Fibroblast of the aortic adventitia (primary cell): ENCODE measurements around the gene GPR149. TPM values are rescaled to one million over a fixed set of nuclear protein-coding genes. Genes with fewer than 3 reads are reported as not detected.

Experiments
- DNase-seq: peaks from one replicate; pipeline ENCODE4 v3.0.0-alpha.2; 2010; ENCODE audit warnings: low read depth
- H3K4me3 ChIP-seq: 2 replicates; pipeline ENCODE4 v1.5.1; 2011; ENCODE audit warnings: low read depth, mild to moderate bottlenecking, control low read depth, low read length, moderate library complexity
- small RNA-seq: library from RNA; depleted of rRNA; stranded (forward); fragments of <200 nt; gene quantifications from one replicate; pipeline ENCODE3, GENCODE V24; 2012
- total RNA-seq: library from RNA; depleted of rRNA; stranded (reverse); fragments of >200 nt; gene quantifications from 2 replicates; pipeline ENCODE4 v1.2.3, GENCODE V29; 2012; ENCODE audit warnings: low replicate concordance
- TF ChIP-seq, protein P1 (sequence below): IDR thresholded peaks from 2 replicates; pipeline ENCODE4 v1.5.1; 2011; ENCODE audit warnings: mild to moderate bottlenecking, low read length, control low read depth, inconsistent platforms; ENCODE audit not compliant: insufficient read depth

The GPR149 gene
- total RNA-seq, 1 donor, result not detected

DNA sequence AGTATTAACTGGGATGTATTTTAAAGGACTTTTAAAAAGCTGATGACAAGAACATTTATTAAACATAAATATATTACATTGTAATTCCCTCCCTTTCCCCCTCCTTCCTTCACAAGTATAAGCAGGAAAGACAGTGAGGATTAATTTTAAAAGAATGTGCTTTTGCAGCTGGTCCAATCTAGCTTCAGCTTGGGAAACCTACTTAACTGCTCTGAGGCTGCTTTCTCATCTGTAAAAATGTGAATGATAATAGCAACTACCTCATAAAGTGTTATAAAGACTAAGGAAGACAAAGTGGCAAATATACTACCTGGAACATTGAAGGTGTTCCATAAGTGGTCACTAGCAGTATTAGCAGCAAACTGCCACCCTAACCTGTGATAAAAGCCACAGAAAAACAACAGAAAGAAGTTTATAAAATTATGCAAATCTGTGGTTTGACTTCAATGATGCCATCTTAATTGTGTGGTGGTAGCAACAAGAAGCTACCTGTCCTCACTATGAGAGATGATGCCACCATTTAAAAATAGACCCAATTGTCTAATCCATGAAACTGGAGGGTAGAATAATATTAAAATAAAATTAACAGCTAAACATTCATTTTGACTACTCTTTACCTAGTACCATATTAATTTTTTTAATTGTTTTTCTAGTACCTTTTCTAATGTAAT, 125.7 kb downstream of the GPR149 start:
- DNase-seq, result peak; percentile 8
- TF ChIP-seq, protein P1, sequence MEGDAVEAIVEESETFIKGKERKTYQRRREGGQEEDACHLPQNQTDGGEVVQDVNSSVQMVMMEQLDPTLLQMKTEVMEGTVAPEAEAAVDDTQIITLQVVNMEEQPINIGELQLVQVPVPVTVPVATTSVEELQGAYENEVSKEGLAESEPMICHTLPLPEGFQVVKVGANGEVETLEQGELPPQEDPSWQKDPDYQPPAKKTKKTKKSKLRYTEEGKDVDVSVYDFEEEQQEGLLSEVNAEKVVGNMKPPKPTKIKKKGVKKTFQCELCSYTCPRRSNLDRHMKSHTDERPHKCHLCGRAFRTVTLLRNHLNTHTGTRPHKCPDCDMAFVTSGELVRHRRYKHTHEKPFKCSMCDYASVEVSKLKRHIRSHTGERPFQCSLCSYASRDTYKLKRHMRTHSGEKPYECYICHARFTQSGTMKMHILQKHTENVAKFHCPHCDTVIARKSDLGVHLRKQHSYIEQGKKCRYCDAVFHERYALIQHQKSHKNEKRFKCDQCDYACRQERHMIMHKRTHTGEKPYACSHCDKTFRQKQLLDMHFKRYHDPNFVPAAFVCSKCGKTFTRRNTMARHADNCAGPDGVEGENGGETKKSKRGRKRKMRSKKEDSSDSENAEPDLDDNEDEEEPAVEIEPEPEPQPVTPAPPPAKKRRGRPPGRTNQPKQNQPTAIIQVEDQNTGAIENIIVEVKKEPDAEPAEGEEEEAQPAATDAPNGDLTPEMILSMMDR, result no peak

DNA sequence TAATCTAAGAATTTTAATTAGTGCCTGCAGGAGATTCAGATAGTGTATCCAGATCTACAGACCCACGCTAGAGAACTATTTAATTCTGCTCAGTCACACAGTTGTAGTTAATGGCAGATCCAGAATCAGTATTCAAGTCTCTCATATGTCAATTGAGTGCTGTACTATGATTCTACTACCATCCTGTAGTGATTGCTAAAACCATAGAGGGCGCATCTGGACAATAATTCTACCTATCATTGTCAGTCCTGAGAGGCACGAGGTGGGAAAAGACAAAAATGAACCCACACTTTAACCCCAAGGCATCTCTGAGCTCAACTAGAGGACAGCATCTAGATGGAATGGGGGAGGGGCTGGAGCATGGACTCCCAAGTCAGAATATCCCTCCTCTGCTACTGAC, 128.4 kb downstream of the GPR149 start:
- TF ChIP-seq, protein P1, result no peak
- H3K4me3 ChIP-seq, result no peak overlapping the region
- no peak for DNase-seq

More for the DNA sequence above, 125.7 kb downstream of the GPR149 start:
- H3K4me3 ChIP-seq, result no peak overlapping the region

DNA sequence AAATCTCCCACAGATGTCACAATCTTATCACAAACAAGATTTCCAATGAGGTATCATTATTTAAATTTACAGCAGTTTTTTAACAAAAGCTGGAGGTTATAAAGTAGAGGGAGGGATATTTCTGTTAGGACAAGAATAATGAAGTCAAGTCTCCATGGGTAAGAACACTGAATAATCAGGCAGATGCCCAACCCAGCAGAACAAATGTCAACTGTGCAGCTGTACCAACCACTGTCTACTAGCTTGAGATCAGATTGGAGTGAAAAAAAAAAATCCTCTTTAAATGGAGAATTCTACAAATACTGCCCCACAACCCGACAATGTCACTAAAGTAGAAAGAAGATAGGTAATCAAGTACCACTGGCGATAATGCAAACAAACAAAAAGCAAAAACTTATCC, 136.0 kb downstream of the GPR149 start:
- no peak for DNase-seq
- H3K4me3 ChIP-seq, result no peak overlapping the region
- TF ChIP-seq, protein P1, result no peak

DNA sequence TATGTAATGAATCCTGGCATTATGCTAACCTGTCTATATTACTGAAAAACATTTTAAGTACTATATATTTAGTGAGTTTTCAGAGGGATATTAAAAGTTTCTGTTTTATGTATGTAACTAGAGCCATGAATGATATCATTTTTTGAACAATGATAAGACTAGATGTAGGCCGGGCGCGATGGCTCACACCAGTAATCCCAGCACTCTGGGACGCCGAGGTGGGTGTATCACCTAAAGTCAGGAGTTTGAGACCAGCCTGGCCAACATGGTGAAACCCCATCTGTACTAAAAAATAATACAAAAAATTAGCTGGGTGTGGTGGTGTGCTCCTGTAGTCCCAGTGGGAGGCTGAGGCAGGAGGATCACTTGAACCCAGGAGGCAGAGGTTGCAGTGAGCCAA, 139.8 kb downstream of the GPR149 start:
- TF ChIP-seq, protein P1, result no peak
- DNase-seq, result no peak
- no peak overlapping the region for H3K4me3 ChIP-seq

Small RNAs within 50 kb of the gene (small RNA-seq; reads per million reads assigned to genes)
- not detected for gene RF01210

Other genes with a start within 250 kb of the GPR149 start
- 53.4 and 163 TPM in 2 replicates for gene DHX36, start 105.7 kb downstream of the GPR149 start, total RNA-seq